Loucy (cell line): ENCODE measurements around the gene KDSR.

Experiments
- H2AFZ ChIP-seq: fragments of 200-600 bp; sonication (generic); 2 replicates; pipeline ENCODE4 v1.6.0; 2016; ENCODE audit warnings: antibody characterized with exemption, mild to moderate bottlenecking, low read length, moderate library complexity
- H3F3A ChIP-seq: fragments of 200-600 bp; 2 replicates; pipeline ENCODE4 v1.6.0; 2016; ENCODE audit warnings: antibody characterized with exemption, low read depth, mild to moderate bottlenecking
- H3K27me3 ChIP-seq: fragments of 200-600 bp; sonication (generic); 2 replicates; pipeline ENCODE4 v1.6.1; 2014; ENCODE audit warnings: low read length, mild to moderate bottlenecking; ENCODE audit not compliant: insufficient read depth, poor library complexity, severe bottlenecking
- H3K36me3 ChIP-seq: fragments of 200-600 bp; sonication (generic); 2 replicates; pipeline ENCODE4 v1.6.1; 2016; ENCODE audit warnings: low read length; ENCODE audit not compliant: insufficient read depth
- H3K4me1 ChIP-seq: fragments of 200-600 bp; sonication (generic); 2 replicates; pipeline ENCODE4 v1.5.1; 2014; ENCODE audit warnings: low read length, mild to moderate bottlenecking; ENCODE audit not compliant: insufficient read depth, poor library complexity, severe bottlenecking
- H3K4me2 ChIP-seq: fragments of 200-600 bp; sonication (generic); 2 replicates; pipeline ENCODE4 v1.6.0; 2014; ENCODE audit warnings: antibody characterized with exemption, low read length, low read depth, mild to moderate bottlenecking; ENCODE audit not compliant: poor library complexity, severe bottlenecking
- H3K4me3 ChIP-seq: fragments of 200-600 bp; sonication (generic); 2 replicates; pipeline ENCODE4 v1.5.1; 2014; ENCODE audit warnings: low read length, mild to moderate bottlenecking, mixed read lengths; ENCODE audit not compliant: poor library complexity, severe bottlenecking
- H3K79me2 ChIP-seq: fragments of 200-600 bp; sonication (generic); 2 replicates; pipeline ENCODE4 v1.6.1; 2014; ENCODE audit warnings: low read length; ENCODE audit not compliant: insufficient read depth
- H3K9ac ChIP-seq: fragments of 200-600 bp; sonication (generic); 2 replicates; pipeline ENCODE4 v1.6.0; 2014; ENCODE audit warnings: mild to moderate bottlenecking, low read depth, low read length, moderate library complexity; ENCODE audit not compliant: poor library complexity, severe bottlenecking
- H3K9me2 ChIP-seq: fragments of 200-600 bp; sonication (generic); replicated peaks from 2 replicates; pipeline ENCODE4 v1.6.1; 2016; ENCODE audit warnings: low read depth, low read length, mixed read lengths
- H3K9me3 ChIP-seq: fragments of 200-600 bp; sonication (generic); 2 replicates; pipeline ENCODE4 v1.6.1; 2014; ENCODE audit warnings: mild to moderate bottlenecking, antibody characterized with exemption, low read length, low read depth; ENCODE audit not compliant: insufficient read depth
- H4K20me1 ChIP-seq: fragments of 200-600 bp; sonication (generic); 2 replicates; pipeline ENCODE4 v1.6.0; 2014; ENCODE audit warnings: antibody characterized with exemption, low read length, mild to moderate bottlenecking; ENCODE audit not compliant: insufficient read depth, poor library complexity, severe bottlenecking
- CTCF ChIP-seq: fragments of 200-600 bp; sonication (generic); conservative IDR thresholded peaks from 2 replicates; pipeline ENCODE4 v1.5.1; 2014; ENCODE audit warnings: mild to moderate bottlenecking, antibody characterized with exemption, low read length
- EZH2phosphoT487 ChIP-seq: fragments of 200-600 bp; IDR thresholded peaks from 2 replicates; pipeline ENCODE4 v1.6.1; 2018; ENCODE audit warnings: antibody characterized with exemption, mild to moderate bottlenecking, moderate library complexity, borderline replicate concordance

Gene KDSR

DNA sequence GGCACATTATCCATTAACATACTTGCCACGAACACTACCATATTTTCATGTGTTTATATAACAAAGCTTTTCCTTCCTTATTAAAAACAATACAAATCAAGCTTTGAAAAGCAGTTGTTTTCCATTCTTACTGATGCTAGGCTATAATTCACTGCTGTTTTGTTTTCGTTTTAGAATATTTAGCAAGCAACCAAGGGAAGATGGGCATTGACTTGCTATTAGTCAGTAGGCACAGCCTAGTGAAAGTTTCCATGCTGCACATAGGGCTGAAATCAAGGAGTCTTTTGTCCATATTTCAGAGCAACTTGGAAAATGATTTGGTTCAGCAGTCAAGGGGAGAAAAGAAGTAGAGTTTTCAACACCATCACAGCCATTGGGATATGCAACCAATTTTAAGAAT, 78.7 kb downstream of the KDSR start:
- H3K79me2 ChIP-seq, result peaks cover 98% of the 10 kb centered on the region
- H3K36me3 ChIP-seq, result peaks cover 21% of the 10 kb centered on the region; the same call in 1 of the 2 replicates
- H2AFZ ChIP-seq, result no peak overlapping the region
- no peaks in the 10 kb centered on the region for H3F3A ChIP-seq
- no peaks in the 10 kb centered on the region for H3K9me2 ChIP-seq
- no peak overlapping the region for H3K9ac ChIP-seq
- peaks cover 12% of the 10 kb centered on the region for H4K20me1 ChIP-seq
- no peaks in the 10 kb centered on the region for H3K4me1 ChIP-seq
- no peak for TF ChIP-seq CTCF
- no peak for TF ChIP-seq EZH2phosphoT487
- H3K4me2 ChIP-seq, result no peak overlapping the region
- H3K9me3 ChIP-seq, result no peaks in the 10 kb centered on the region
- no peaks in the 10 kb centered on the region for H3K27me3 ChIP-seq
- H3K4me3 ChIP-seq, result no peak overlapping the region

- H3K27me3 ChIP-seq, result no peaks in the 10 kb centered on the region
- peaks cover 12% of the 10 kb centered on the region for H4K20me1 ChIP-seq
- H3K9me3 ChIP-seq, result no peaks in the 10 kb centered on the region
- no peak overlapping the region for H2AFZ ChIP-seq
- H3F3A ChIP-seq, result no peaks in the 10 kb centered on the region
- H3K4me1 ChIP-seq, result no peaks in the 10 kb centered on the region
- no peaks in the 10 kb centered on the region for H3K9me2 ChIP-seq
- TF ChIP-seq CTCF (no peak), EZH2phosphoT487 (no peak)
- H3K4me3 ChIP-seq, result no peak overlapping the region
- peaks cover 94% of the 10 kb centered on the region for H3K79me2 ChIP-seq
- peaks cover 15% of the 10 kb centered on the region; the same call in 1 of the 2 replicates for H3K36me3 ChIP-seq
- no peak overlapping the region for H3K4me2 ChIP-seq
- no peak overlapping the region for H3K9ac ChIP-seq
These were observed 79.2 kb downstream of the KDSR start for GRCh38 chr18:63287691-63288220.

- Histone ChIP-seq H3K9me3 (no peaks in the 10 kb centered on the region), H3K9me2 (no peaks in the 10 kb centered on the region), H3K4me3 (no peak overlapping the region), H3F3A (no peaks in the 10 kb centered on the region), H2AFZ (no peak overlapping the region), H3K27me3 (no peaks in the 10 kb centered on the region), H3K4me2 (no peak overlapping the region), H4K20me1 (peaks cover 10% of the 10 kb centered on the region), H3K79me2 (peaks cover 92% of the 10 kb centered on the region), H3K9ac (no peak overlapping the region), H3K36me3 (peaks cover 9% of the 10 kb centered on the region; the same call in 1 of the 2 replicates), H3K4me1 (no peaks in the 10 kb centered on the region)
- TF ChIP-seq EZH2phosphoT487, result no peak
- TF ChIP-seq CTCF, result no peak
These were observed 80.1 kb downstream of the KDSR start for GRCh38 chr18:63286926-63287325.
